Gastroesophageal sphincter (tissue), 4 donors: Measurements from ENCODE around the gene ZNF565. TPM values are rescaled to one million over a fixed set of nuclear protein-coding genes. Genes with fewer than 3 reads are reported as not detected.
A peak's percentile ranks its signal among the peaks of the same experiment; 100 is the strongest.
"Not testable (repeated sequence)": the region's sequence is repeated elsewhere in the genome, so short reads cannot be mapped to it uniquely, and the experiment has no call there.

Source experiments
- ATAC-seq: fragments of 150-250 bp; one replicate; pipeline ENCODE4 v1.9.1; 2016; ENCODE audit warnings: mild to moderate bottlenecking, moderate library complexity
- H3K27ac ChIP-seq, 4 donors: fragments of 200-600 bp; sonication (generic) in 3 of 4; 1 replicate in 3 of 4; 2 replicates in 1 of 4; pipeline ENCODE4 v1.5.1; 2016 to 2019
- H3K27me3 ChIP-seq: fragments of 200-600 bp; sonication (generic); one replicate; pipeline ENCODE4 v1.5.1; 2019
- H3K36me3 ChIP-seq, 2 donors: fragments of 200-600 bp; sonication (generic); one replicate each; pipeline ENCODE4 v1.5.1; 2019; ENCODE audit warnings: control low read depth in 1 of 2
- H3K4me1 ChIP-seq, 3 donors: fragments of 200-600 bp; sonication (generic); 1 replicate in 2 of 3; 2 replicates in 1 of 3; pipeline ENCODE4 v1.5.1; 2016 to 2019; ENCODE audit warnings: control low read depth in 2 of 3
- H3K4me3 ChIP-seq, 2 donors: fragments of 200-600 bp; sonication (generic); one replicate each; pipeline ENCODE4 v1.5.1; 2019; ENCODE audit warnings: mild to moderate bottlenecking in 1 of 2, moderate library complexity in 1 of 2
- H3K9me3 ChIP-seq, 3 donors: fragments of 200-600 bp; sonication (generic); one replicate each; pipeline ENCODE4 v1.5.1; 2017 to 2019; ENCODE audit warnings: control low read depth in 2 of 3
- CTCF ChIP-seq, 4 experiments: fragments of 200-600 bp in 2 of 4; fragments of 450-650 bp in 2 of 4; sonication (generic) in 1 of 4; IDR thresholded peaks; one replicate each; pipeline ENCODE4 v1.5.1; 2017 to 2019; ENCODE audit warnings: antibody characterized with exemption in 4 of 4, mild to moderate bottlenecking in 2 of 4, moderate library complexity in 2 of 4
- EP300 ChIP-seq: sonication (generic); formaldehyde crosslinking; IDR thresholded peaks from one replicate; pipeline ENCODE4 v1.6.1; 2017; ENCODE audit warnings: antibody characterized with exemption, mild to moderate bottlenecking
- POLR2A ChIP-seq, 2 donors: fragments of 450-650 bp; IDR thresholded peaks; one replicate each; pipeline ENCODE4 v1.6.1; 2017; ENCODE audit warnings: antibody characterized with exemption in 2 of 2, mild to moderate bottlenecking in 2 of 2, moderate library complexity in 1 of 2
- POLR2AphosphoS5 ChIP-seq: sonication (generic); formaldehyde crosslinking; IDR thresholded peaks from one replicate; pipeline ENCODE4 v1.6.1; 2017; ENCODE audit warnings: antibody characterized with exemption
- WGBS, 2 donors: methylation state at CpG; one replicate each; pipeline ENCODE4 v1.1.5; 2018; ENCODE audit warnings: low coverage in 1 of 2; 5-methylcytosine and 5-hydroxymethylcytosine counted together
- small RNA-seq, 4 donors: library from RNA; depleted of rRNA; stranded (forward); fragments of <200 nt; gene quantifications; one replicate each; pipeline ENCODE3, GENCODE V24; 2016
- total RNA-seq, 4 donors: library from RNA; depleted of rRNA; stranded (reverse); fragments of >200 nt; gene quantifications; one replicate each; pipeline ENCODE4 v1.1.0, GENCODE V29; 2016

Gene ZNF565
- total RNA-seq, 4 donors from 2014 or later = 4.4 to 6.3 (median 5.8) TPM

GRCh38 chr19:36139473-36140303 lies 74.8 kb downstream of the ZNF565 start, which contains the start of gene CAPNS1:
Gene CAPNS1 (plus strand): TSS chr19:36140066. CDS start chr19:36141012, 946 bp downstream.
- Histone ChIP-seq H3K4me1 (peaks cover 0 to 42% (median 21%) of the 10 kb centered on the region in 3 donors), H3K27ac (peak within 1 kb of the TSS; percentile 89 to 99 (median 96)), H3K36me3 (peaks cover 0 to 31% of the 10 kb centered on the region in 2 donors), H3K4me3 (peak within 1 kb of the TSS; percentile 63 to 75), H3K27me3 (no peaks in the 10 kb centered on the region), H3K9me3 (no peaks in the 10 kb centered on the region)
- WGBS, 2 donors = 0% methylated on average over 9 of the region's 75 CpGs
- peak; percentile 94 for ATAC-seq
- peak; percentile 98 for TF ChIP-seq POLR2AphosphoS5
- TF ChIP-seq CTCF (IDR thresholded peaks at IDR 0.05) = peak in 3 of 4 experiments; percentile 16 to 32 (median 26)
- no peak for TF ChIP-seq EP300
- peak; percentile 95 for TF ChIP-seq POLR2A (IDR thresholded peaks at IDR 0.05)

DNA sequence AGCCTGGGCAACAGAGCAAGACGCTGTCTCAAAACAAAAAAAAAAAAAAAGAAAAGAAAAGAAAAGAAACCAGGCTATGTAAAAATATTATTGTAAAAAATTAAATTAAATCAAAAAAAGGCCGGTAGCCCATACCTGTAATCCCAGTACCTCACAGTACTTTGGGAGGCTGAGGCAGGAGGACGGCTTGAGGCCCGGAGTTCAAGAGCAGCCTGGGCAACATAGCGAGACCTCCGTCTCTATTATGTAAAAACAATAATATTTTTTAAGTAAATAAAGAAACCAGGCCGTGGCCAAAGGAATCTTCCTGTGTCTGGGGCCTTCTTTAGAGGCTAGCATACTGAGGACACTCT lies 75.4 kb downstream of the ZNF565 start:
- no peaks in the 10 kb centered on the region for H3K9me3 ChIP-seq
- H3K4me3 ChIP-seq = peak overlapping the region; percentile 63 to 75
- peaks cover 0 to 25% of the 10 kb centered on the region in 2 donors for H3K36me3 ChIP-seq
- no peak for ATAC-seq
- H3K4me1 ChIP-seq = peaks cover 0 to 42% (median 21%) of the 10 kb centered on the region in 3 donors
- 49 to 53% methylated on average over 6 to 7 of the region's 7 CpGs for WGBS, 2 donors
- H3K27ac ChIP-seq = peak overlapping the region; percentile 89 to 99 (median 96)
- no peak for TF ChIP-seq POLR2AphosphoS5
- TF ChIP-seq EP300 = no peak
- TF ChIP-seq CTCF (IDR thresholded peaks at IDR 0.05) = no peak
- no peak for TF ChIP-seq POLR2A (IDR thresholded peaks at IDR 0.05)
- H3K27me3 ChIP-seq = no peaks in the 10 kb centered on the region

DNA sequence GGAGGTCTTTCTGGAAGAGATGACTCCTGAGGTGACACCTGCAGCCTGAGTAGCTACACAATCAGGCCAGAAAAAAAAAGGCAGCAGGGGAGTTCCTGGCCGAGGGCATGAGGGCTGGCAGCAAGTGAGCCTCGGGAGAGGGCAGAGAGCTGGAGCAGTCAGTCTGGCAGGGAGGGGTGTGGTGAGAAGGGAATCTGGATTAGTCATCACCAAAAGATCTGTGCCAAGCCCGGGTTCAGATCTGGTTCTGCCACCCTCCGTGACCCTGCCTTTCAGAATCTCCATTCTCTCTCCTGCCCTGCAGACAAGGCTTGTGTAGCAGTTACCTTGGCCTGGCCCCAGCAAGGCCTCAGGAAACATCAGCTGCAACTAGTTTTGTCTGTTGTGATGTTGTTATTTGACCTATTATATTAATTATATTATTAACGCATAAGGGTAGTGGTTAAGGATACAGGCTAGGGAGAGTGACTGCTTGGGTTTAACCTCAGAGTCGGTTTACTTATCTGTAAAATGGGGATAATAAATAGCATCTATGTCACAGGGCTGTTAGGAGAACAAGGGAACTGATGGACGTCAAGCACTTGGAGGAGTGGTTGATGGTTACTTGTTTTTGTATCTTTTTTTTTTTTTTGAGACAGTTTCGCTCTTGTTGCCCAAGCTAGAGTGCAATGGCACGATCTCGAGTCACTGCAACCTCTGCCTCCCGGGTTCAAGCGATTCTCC lies 77.3 kb downstream of the ZNF565 start:
- no peak for TF ChIP-seq EP300
- TF ChIP-seq POLR2AphosphoS5 = peak; percentile 70
- H3K4me3 ChIP-seq = no peak overlapping the region
- ATAC-seq = peak; percentile 11
- H3K36me3 ChIP-seq = peaks cover 0 to 5% of the 10 kb centered on the region in 2 donors
- peak overlapping the region in 3 of 4 donors; percentile 69 to 95 (median 78) for H3K27ac ChIP-seq
- H3K4me1 ChIP-seq = peaks cover 0 to 41% (median 21%) of the 10 kb centered on the region in 3 donors
- no peaks in the 10 kb centered on the region for H3K27me3 ChIP-seq
- H3K9me3 ChIP-seq = no peaks in the 10 kb centered on the region
- 30 to 55% methylated on average over 7 to 11 of the region's 12 CpGs for WGBS, 2 donors

GRCh38 chr19:36134867-36135266 lies 79.6 kb downstream of the ZNF565 start:
- H3K9me3 ChIP-seq, H3K27me3 ChIP-seq, H3K4me3 ChIP-seq, ATAC-seq, H3K36me3 ChIP-seq, H3K27ac ChIP-seq: not testable (repeated sequence)
- H3K4me1 ChIP-seq = peaks cover 0 to 30% (median 15%) of the 10 kb centered on the region in 3 donors
- 83% methylated on average over 1 of the region's 4 CpGs; no CpG with 5 or more reads in 1 of the 2 donors for WGBS, 2 donors

Small RNA genes lying within 50 kb of the gene (small RNA-seq; reads per million reads assigned to genes)
- gene RF00019 = 0 reads per million in 4 donors

Other genes with a start within 250 kb of the ZNF565 start
- gene SDHAF1, start 219.5 kb downstream of the ZNF565 start, total RNA-seq = 10 to 100 TPM; 44.0 to 52.7 (median 49.8) TPM
- under 1 TPM in 3 of 4 donors, not detected in 1; 0.39 to 0.62 (median 0.47) TPM for gene SYNE4, start 205.9 kb downstream of the ZNF565 start, total RNA-seq
- gene ALKBH6, start 200.5 kb downstream of the ZNF565 start, total RNA-seq = 10 to 100 TPM; 10.7 to 38.3 (median 25.3) TPM
- gene CLIP3, start 181.8 kb downstream of the ZNF565 start, total RNA-seq = 10 to 100 TPM; 26.8 to 66.2 (median 31.1) TPM
- gene THAP8, start 160.4 kb downstream of the ZNF565 start, total RNA-seq = 10 to 100 TPM in 2 of 4 donors, 1 to 10 TPM in 2; 5.3 to 16.8 (median 9.4) TPM
- gene WDR62, start 159.8 kb downstream of the ZNF565 start, total RNA-seq = under 1 TPM; 0.17 to 0.62 (median 0.29) TPM
- not detected for gene OVOL3, start 103.5 kb downstream of the ZNF565 start, total RNA-seq
- gene POLR2I, start 99.8 kb downstream of the ZNF565 start, total RNA-seq = 10 to 100 TPM; 49.3 to 60.2 (median 54.1) TPM
- gene TBCB, start 99.2 kb downstream of the ZNF565 start, total RNA-seq = 100 to 1,000 TPM; 116 to 248 (median 180) TPM
- 100 to 1,000 TPM; 151 to 237 (median 210) TPM for gene CAPNS1, start 74.6 kb downstream of the ZNF565 start, total RNA-seq
- gene COX7A1, start 62.2 kb downstream of the ZNF565 start, total RNA-seq = 10 to 100 TPM; 50.4 to 66.6 (median 61.7) TPM
- gene ZNF146, start 441 bp upstream of the ZNF565 start, total RNA-seq = 10 to 100 TPM; 57.9 to 98.2 (median 75.2) TPM
- gene ZFP14, start 164.5 kb upstream of the ZNF565 start, total RNA-seq = 10 to 100 TPM in 1 of 4 donors, 1 to 10 TPM in 3; 3.6 to 10.6 (median 4.1) TPM
- 1 to 10 TPM; 5.9 to 8.0 (median 7.2) TPM for gene ZFP82, start 204.0 kb upstream of the ZNF565 start, total RNA-seq